ENCODE measurements around the gene HHIPL1. TPM values are rescaled to one million over a fixed set of nuclear protein-coding genes. Genes with fewer than 3 reads are reported as not detected.
A peak's percentile ranks its signal among the peaks of the same experiment; 100 is the strongest.

The HHIPL1 gene
- total and polyA plus RNA-seq, 2 of the 8 experiments (the other 6 are each of a cell fraction or from before 2014, with no cell fraction given), result 1.5 to 2.6 TPM

GRCh38 chr14:99725774-99726537, 81.0 kb downstream of the HHIPL1 start:
- ChIA-PET CTCF (ENCODE audit: partially characterized antibody) (interaction anchor here (0.6 to 18.9 kb wide), 7 partner anchors 10 to 345 kb away, joined by 3 to 237 read pairs (median 3); no protein-coding TSS in a partner anchor), POLR2A (ENCODE audit: partially characterized antibody) (no interaction called here)
- Histone ChIP-seq H3K14ac (ENCODE audit: insufficient read length) (no peak overlapping the region), H3K4me2 (ENCODE audit: insufficient read depth in 1 of 2, low read depth in 2 of 2, low read length in 2 of 2) (no peak overlapping the region), H2AK5ac (ENCODE audit: low read depth, low read length) (peak overlapping the region; percentile 65; the same call in 1 of the 2 replicates), H3K36me3 (ENCODE audit: control insufficient read depth in 2 of 4, insufficient read depth in 4 of 4, low read length in 3 of 4) (no peaks in the 10 kb centered on the region), H4K8ac (ENCODE audit: extremely low read depth, insufficient read depth, low read length) (no peak overlapping the region; the same call in 1 of the 2 replicates), H3K27ac (ENCODE audit: low read depth, low read length) (no peak overlapping the region), H3K4ac (replicated peaks; ENCODE audit: insufficient read length, low read depth, low read length) (no peak overlapping the region), H2BK15ac (ENCODE audit: low read length) (no peak overlapping the region), H4K5ac (ENCODE audit: insufficient read length, low read depth, low read length) (no peak overlapping the region), H3K4me1 (replicated peaks in 1 of 4; ENCODE audit: control insufficient read depth in 3 of 4, insufficient read depth in 4 of 4, low read length in 3 of 4) (peaks cover 0 to 11% (median 6%) of the 10 kb centered on the region in 4 experiments; a peak in 5 of 7 replicates), H3K9ac (replicated peaks in 1 of 4; ENCODE audit: extremely low read depth in 1 of 4, low read depth in 3 of 4, low read length in 3 of 4) (no peak overlapping the region), H3K18ac (ENCODE audit: extremely low read depth, low read length) (no peak overlapping the region), H4K91ac (replicated peaks; ENCODE audit: insufficient read length, low read length) (no peak overlapping the region), H3K23ac (ENCODE audit: insufficient read length) (no peak overlapping the region), H3K4me3 (ENCODE audit: extremely low read depth in 1 of 4, insufficient read depth in 2 of 4, low read depth in 3 of 4, low read length in 4 of 4) (no peak overlapping the region), H2BK120ac (replicated peaks; ENCODE audit: low read depth, low read length) (no peak overlapping the region), H3K56ac (replicated peaks; ENCODE audit: insufficient read length, low read depth, low read length) (no peak overlapping the region), H4K20me1 (replicated peaks in 1 of 2; ENCODE audit: control insufficient read depth in 1 of 2, insufficient read depth in 2 of 2, low read length in 2 of 2) (peaks cover 0 to 1% of the 10 kb centered on the region in 2 experiments), H3K27me3 (replicated peaks in 1 of 4; ENCODE audit: control insufficient read depth in 3 of 4, extremely low read depth in 1 of 4, insufficient read depth in 3 of 4, low read length in 3 of 4) (0 out of 7 replicates have a peak, but pooled peaks cover 0 to 3% (median 0%) of the 10 kb centered on the region in 4 experiments), H2AFZ (ENCODE audit: low read length) (no peak overlapping the region), H2BK5ac (ENCODE audit: low read depth, low read length) (no peak overlapping the region), H3K23me2 (ENCODE audit: low read depth, low read length) (no peaks in the 10 kb centered on the region; the same call in 1 of the 2 replicates), H2BK12ac (ENCODE audit: low read depth, low read length) (no peak overlapping the region), H3K79me2 (ENCODE audit: control insufficient read depth in 1 of 2, insufficient read depth in 2 of 2, low read length in 2 of 2) (no peaks in the 10 kb centered on the region), H2BK20ac (ENCODE audit: low read length) (no peak overlapping the region), H3K9me3 (ENCODE audit: insufficient read depth in 2 of 2, low read depth in 1 of 2, low read length in 1 of 2) (no peaks in the 10 kb centered on the region), H3K79me1 (ENCODE audit: low read depth, low read length) (no peaks in the 10 kb centered on the region)
- DNase-seq (ENCODE audit: low read depth in 1 of 2, low spot score in 2 of 2) (peak in 1 of 2 experiments; percentile 50), FAIRE-seq (no peak)
- 89% methylated on average over 17 of the region's 18 CpGs; no CpG with 5 or more reads in 1 of the 2 experiments for WGBS, 2 experiments (ENCODE audit: extremely low coverage in 1 of 2, insufficient coverage in 1 of 2, insufficient read length in 1 of 2, insufficient replicate concordance in 2 of 2, low coverage in 1 of 2, low lambda C conversion rate in 2 of 2, missing lambda C conversion rate in 1 of 2)
- TF ChIP-seq KDM5A (IDR thresholded peaks at IDR 0.05; ENCODE audit: low read length), result no peak

All from H1 (cell line).